ENCODE data around the gene GABRB2. TPM values are rescaled to one million over a fixed set of nuclear protein-coding genes. Genes with fewer than 3 reads are reported as not detected.

GABRB2 gene
- total and polyA plus RNA-seq, 2 experiments from 2014 or later: 0.11 to 0.94 TPM

GRCh38 chr5:161403121-161403520 lies 143.4 kb downstream of the GABRB2 start (continued):
- TF ChIP-seq CTCF (conservative IDR thresholded peaks at IDR 0.05; ENCODE audit: low read depth in 2 of 2) (no peak), POLR2AphosphoS5 (IDR thresholded peaks at IDR 0.05; ENCODE audit: low read depth) (no peak), STAT1 (IDR thresholded peaks at IDR 0.05; ENCODE audit: unreplicated experiment) (no peak), EZH2phosphoT487 (IDR thresholded peaks at IDR 0.05; ENCODE audit: unreplicated experiment) (no peak)
- TF ChIP-seq, protein P1, sequence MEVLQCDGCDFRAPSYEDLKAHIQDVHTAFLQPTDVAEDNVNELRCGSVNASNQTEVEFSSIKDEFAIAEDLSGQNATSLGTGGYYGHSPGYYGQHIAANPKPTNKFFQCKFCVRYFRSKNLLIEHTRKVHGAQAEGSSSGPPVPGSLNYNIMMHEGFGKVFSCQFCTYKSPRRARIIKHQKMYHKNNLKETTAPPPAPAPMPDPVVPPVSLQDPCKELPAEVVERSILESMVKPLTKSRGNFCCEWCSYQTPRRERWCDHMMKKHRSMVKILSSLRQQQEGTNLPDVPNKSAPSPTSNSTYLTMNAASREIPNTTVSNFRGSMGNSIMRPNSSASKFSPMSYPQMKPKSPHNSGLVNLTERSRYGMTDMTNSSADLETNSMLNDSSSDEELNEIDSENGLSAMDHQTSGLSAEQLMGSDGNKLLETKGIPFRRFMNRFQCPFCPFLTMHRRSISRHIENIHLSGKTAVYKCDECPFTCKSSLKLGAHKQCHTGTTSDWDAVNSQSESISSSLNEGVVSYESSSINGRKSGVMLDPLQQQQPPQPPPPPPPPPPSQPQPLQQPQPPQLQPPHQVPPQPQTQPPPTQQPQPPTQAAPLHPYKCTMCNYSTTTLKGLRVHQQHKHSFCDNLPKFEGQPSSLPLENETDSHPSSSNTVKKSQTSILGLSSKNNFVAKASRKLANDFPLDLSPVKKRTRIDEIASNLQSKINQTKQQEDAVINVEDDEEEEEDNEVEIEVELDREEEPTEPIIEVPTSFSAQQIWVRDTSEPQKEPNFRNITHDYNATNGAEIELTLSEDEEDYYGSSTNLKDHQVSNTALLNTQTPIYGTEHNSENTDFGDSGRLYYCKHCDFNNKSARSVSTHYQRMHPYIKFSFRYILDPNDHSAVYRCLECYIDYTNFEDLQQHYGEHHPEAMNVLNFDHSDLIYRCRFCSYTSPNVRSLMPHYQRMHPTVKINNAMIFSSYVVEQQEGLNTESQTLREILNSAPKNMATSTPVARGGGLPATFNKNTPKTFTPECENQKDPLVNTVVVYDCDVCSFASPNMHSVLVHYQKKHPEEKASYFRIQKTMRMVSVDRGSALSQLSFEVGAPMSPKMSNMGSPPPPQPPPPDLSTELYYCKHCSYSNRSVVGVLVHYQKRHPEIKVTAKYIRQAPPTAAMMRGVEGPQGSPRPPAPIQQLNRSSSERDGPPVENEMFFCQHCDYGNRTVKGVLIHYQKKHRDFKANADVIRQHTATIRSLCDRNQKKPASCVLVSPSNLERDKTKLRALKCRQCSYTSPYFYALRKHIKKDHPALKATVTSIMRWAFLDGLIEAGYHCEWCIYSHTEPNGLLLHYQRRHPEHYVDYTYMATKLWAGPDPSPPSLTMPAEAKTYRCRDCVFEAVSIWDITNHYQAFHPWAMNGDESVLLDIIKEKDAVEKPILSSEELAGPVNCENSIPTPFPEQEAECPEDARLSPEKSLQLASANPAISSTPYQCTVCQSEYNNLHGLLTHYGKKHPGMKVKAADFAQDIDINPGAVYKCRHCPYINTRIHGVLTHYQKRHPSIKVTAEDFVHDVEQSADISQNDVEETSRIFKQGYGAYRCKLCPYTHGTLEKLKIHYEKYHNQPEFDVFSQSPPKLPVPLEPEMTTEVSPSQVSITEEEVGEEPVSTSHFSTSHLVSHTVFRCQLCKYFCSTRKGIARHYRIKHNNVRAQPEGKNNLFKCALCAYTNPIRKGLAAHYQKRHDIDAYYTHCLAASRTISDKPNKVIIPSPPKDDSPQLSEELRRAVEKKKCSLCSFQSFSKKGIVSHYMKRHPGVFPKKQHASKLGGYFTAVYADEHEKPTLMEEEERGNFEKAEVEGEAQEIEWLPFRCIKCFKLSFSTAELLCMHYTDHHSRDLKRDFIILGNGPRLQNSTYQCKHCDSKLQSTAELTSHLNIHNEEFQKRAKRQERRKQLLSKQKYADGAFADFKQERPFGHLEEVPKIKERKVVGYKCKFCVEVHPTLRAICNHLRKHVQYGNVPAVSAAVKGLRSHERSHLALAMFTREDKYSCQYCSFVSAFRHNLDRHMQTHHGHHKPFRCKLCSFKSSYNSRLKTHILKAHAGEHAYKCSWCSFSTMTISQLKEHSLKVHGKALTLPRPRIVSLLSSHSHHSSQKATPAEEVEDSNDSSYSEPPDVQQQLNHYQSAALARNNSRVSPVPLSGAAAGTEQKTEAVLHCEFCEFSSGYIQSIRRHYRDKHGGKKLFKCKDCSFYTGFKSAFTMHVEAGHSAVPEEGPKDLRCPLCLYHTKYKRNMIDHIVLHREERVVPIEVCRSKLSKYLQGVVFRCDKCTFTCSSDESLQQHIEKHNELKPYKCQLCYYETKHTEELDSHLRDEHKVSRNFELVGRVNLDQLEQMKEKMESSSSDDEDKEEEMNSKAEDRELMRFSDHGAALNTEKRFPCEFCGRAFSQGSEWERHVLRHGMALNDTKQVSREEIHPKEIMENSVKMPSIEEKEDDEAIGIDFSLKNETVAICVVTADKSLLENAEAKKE (CRISPR knock-in tag; IDR thresholded peaks at IDR 0.05): no peak

- no peak for ATAC-seq
- H3K27ac Mint-ChIP-seq: no peak overlapping the region
Measured at GRCh38 chr5:161400583-161400982, 145.9 kb downstream of the GABRB2 start.

More at GRCh38 chr5:161400583-161400982, 145.9 kb downstream of the GABRB2 start:
- Mint-ChIP-seq H3K36me3 (ENCODE audit: low read depth) (no peaks in the 10 kb centered on the region), H3K27me3 (ENCODE audit: insufficient read depth, low read depth, poor library complexity) (no peaks in the 10 kb centered on the region), H3K9me3 (no peaks in the 10 kb centered on the region), H3K4me1 (no peaks in the 10 kb centered on the region), H3K4me3 (no peak overlapping the region)
- Histone ChIP-seq H3K27me3 (ENCODE audit: insufficient read depth) (no peaks in the 10 kb centered on the region), H4K20me1 (replicated peaks; ENCODE audit: insufficient read depth) (no peaks in the 10 kb centered on the region), H3K36me3 (ENCODE audit: insufficient read depth) (no peaks in the 10 kb centered on the region), H3K4me2 (no peak overlapping the region), H3K27ac (ENCODE audit: low read depth) (no peak overlapping the region), H3K9me2 (ENCODE audit: insufficient read depth) (no peaks in the 10 kb centered on the region), H3F3A (replicated peaks; ENCODE audit: low read depth) (no peaks in the 10 kb centered on the region), H3K4me1 (ENCODE audit: insufficient read depth) (no peaks in the 10 kb centered on the region), H3K4me3 (no peak overlapping the region), H2AFZ (no peak overlapping the region), H3K79me2 (replicated peaks; ENCODE audit: insufficient read depth) (no peaks in the 10 kb centered on the region)
- DNase-seq (ENCODE audit: low spot score): no peak
- TF ChIP-seq STAT1 (IDR thresholded peaks at IDR 0.05; ENCODE audit: unreplicated experiment) (no peak), JUNB (IDR thresholded peaks at IDR 0.05; ENCODE audit: unreplicated experiment) (no peak), EZH2 (IDR thresholded peaks at IDR 0.05; ENCODE audit: low read depth, unreplicated experiment) (no peak), EZH2phosphoT487 (IDR thresholded peaks at IDR 0.05; ENCODE audit: unreplicated experiment) (no peak), NANOG (IDR thresholded peaks at IDR 0.05; ENCODE audit: borderline replicate concordance) (no peak), CTCF (conservative IDR thresholded peaks at IDR 0.05; ENCODE audit: low read depth in 2 of 2) (no peak), CREB1 (CRISPR knock-in tag; IDR thresholded peaks at IDR 0.05; ENCODE audit: low read depth) (no peak)

Data from GM23338 (cell line).